GM12873 (cell line): Measurements from ENCODE around the gene ADK.

ENCODE experiments used
- TF ChIP-seq, protein P1 (sequence below): IDR thresholded peaks from 2 replicates; pipeline ENCODE4 v1.5.1; 2012; ENCODE audit warnings: low read depth, mild to moderate bottlenecking, moderate library complexity, low read length, control low read depth; ENCODE audit not compliant: insufficient read depth; ENCODE audit errors: missing control alignments

Gene ADK

DNA sequence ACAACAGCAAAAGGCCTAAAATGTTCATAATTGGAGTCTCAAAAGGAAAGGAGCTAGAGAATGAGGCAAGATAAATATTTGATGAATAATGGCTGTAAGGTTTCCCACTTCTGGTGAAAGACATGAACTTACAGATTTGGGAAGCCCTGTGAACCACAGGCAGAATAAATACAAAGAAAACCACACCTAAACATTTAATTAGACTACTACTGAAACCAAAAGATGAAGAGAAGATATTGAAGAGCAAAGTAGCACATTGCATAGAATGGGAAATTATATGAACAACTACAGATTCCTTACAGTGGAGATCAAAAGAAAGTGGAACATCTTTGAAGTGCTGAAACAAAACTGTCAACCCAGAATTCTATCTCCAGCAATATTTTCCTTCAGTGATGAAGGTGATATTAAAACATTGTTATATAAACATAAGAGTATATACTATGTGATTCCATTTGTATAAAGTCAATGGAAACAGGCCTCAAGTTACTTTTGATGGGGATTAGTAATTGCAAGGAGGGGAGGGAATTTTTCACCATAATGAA is 484.0 kb downstream of the ADK start:
- TF ChIP-seq, protein P1, sequence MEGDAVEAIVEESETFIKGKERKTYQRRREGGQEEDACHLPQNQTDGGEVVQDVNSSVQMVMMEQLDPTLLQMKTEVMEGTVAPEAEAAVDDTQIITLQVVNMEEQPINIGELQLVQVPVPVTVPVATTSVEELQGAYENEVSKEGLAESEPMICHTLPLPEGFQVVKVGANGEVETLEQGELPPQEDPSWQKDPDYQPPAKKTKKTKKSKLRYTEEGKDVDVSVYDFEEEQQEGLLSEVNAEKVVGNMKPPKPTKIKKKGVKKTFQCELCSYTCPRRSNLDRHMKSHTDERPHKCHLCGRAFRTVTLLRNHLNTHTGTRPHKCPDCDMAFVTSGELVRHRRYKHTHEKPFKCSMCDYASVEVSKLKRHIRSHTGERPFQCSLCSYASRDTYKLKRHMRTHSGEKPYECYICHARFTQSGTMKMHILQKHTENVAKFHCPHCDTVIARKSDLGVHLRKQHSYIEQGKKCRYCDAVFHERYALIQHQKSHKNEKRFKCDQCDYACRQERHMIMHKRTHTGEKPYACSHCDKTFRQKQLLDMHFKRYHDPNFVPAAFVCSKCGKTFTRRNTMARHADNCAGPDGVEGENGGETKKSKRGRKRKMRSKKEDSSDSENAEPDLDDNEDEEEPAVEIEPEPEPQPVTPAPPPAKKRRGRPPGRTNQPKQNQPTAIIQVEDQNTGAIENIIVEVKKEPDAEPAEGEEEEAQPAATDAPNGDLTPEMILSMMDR: no peak

DNA sequence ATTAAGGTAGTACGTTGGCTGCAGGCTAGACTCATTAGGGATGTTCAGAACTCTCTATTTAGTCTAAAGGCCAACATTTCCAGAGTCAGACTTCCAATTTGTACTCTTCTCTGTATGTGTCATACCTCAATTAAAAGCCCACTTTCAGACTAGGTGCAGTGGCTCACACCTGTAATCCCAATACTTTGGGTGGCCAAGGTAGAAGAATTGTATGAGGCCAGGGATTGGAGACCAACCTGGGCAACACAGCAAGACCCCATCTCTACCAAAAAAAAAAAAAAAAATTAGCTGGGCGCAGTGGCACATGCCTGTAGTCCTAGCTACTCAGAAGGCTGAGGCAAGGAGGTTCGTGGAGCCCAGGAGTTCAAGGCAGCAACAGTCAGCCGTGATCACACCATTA is 484.6 kb downstream of the ADK start:
- TF ChIP-seq, protein P1: no peak

DNA sequence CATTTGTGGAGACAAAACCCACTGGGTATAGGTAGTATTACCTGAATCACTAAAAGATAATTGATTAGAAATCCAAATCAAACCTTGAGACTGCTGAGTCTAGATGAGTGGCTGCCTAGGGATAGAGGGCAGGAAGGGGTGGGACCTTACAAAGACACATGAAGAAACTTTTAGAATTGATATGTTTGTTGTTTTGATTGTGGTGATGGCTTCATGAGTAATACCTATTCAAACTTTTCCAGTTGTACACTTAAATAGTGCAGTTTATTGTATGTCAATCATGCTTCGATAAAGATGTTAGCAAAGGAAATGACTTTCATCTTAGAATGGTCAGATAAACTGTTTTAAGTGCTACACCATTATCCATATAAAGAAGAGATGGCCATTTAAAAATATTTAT is 486.7 kb downstream of the ADK start:
- TF ChIP-seq, protein P1: no peak

DNA sequence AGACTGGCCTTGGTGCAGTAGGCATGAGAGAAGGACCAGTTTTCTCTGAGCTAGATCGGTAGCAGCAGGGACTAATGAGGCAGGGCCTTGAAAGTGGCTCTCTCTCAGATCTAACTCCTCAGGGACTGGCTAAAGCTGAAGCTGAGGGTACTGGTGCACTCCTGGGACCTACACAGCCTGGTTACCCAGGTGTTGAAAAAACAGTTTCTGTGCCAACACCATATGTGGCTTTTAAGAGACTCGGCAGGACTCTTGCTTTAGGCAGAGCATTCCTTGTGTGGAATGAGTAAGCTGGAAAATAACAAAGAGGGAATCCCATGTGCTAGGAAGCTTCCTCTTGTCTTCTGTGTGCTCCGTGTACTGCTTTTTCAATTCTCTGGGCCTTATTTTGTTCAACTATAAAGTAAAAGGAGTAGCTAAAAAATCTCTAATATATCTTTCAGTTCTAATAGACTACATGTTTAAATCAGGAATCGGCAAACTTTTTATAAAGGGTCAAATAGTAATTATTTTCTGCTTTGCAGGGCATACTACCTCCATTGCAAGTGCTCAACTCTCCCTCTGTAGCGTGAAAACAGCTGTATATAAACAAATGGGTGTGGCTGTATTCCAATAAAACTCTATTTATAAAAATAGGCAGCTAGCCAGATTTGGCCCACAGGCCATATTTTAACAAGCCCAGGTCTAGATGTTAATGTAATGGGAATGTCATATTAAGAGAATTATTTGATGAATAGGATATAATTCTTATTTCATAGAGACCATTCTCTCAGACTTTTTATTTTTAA is 489.3 kb downstream of the ADK start:
- TF ChIP-seq, protein P1: no peak

DNA sequence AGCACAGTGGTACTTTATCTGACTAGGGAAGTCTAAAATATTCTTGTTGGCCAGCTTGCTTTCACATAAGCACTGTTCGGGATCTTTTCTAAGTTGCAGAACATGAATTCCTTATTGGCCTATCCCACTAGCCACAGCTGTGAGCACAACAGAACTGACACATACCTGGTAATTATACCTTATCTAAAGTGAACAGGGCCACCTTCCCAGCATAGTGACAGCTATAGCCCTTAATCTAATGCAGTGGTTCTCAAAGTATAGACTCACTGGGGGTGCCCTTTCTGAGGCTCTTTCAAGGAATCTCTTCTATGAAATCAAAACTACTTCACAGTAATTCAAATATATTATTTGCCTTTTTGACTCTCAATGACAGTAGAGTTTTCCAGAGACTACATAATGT is 490.6 kb downstream of the ADK start:
- TF ChIP-seq, protein P1: no peak

DNA sequence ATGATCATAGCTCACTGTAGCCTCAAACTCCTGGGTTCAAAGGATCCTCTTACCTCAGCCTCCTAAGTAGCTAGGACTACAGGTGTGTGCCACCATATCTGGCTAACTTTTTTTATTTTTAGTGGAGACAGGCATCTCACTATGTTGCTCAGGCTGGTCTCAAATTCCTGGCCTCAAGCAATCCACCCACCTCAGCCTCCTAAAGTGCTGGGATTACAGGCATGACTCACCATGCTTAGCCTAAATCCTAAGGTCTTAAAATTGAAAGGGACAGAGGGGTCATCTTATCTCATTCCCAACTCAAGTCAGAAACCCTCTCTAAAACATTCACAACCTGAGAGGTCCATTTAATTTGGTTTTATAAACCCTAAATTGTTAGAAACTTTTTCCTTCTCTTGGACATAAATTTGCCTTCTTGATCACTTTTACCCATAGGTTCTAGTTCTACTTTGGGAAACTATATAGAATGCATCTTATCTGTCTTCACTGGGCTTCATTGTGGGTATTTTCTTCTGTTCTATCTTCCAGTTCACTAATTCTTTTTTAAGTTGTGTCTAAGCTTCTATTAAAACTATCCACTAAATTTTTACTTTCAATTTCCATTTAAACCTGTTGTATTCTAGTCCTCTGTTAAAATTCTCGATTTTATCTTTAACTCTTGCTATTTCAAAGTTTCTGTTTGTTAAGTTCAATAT is 492.0 kb downstream of the ADK start:
- TF ChIP-seq, protein P1: no peak

DNA sequence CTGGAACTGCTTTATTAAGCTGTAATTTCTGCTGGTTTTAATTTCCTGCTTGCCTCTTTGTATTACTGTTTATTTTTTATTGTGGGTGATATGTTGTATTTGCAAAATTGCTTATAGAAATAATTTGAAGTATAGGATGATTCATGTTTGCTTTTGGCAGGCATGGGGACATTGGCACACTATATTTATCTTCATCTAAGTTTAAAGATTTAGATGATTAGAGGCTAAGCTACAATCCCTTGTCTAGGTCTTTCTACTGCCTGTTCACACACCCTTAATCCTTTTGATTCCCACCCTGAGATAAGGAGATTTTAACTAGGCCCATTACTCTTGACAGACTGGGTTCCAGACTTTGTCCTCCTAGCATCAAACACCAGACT is 492.6 kb downstream of the ADK start:
- TF ChIP-seq, protein P1: no peak
